Measurements from ENCODE around the gene PEX14.
"Not testable (repeated sequence)": the region's sequence is repeated elsewhere in the genome, so short reads cannot be mapped to it uniquely, and the experiment has no call there.

PEX14 gene

GRCh38 chr1:10474613-10475507 is at the start of gene PEX14:
Gene PEX14, plus strand, starts transcription at chr1:10474950. Its CDS starts 17 bp downstream, at chr1:10474967.
- peak; percentile 84 to 87 (median 86) for DNase-seq

- DNase-seq, result not testable (repeated sequence)
These were observed 48.8 kb upstream of the PEX14 start for GRCh38 chr1:10425826-10426534.

- DNase-seq, result not testable (repeated sequence)
These were observed 48.3 kb upstream of the PEX14 start for GRCh38 chr1:10426535-10426848.

GRCh38 chr1:10428984-10429383 is 45.8 kb upstream of the PEX14 start:
- DNase-seq, result no peak

- no peak for DNase-seq
These were observed 44.9 kb upstream of the PEX14 start for GRCh38 chr1:10429868-10430215.

GRCh38 chr1:10430216-10431069 is 44.3 kb upstream of the PEX14 start, which contains the start of gene CENPS:
Gene CENPS, plus strand, starts transcription at chr1:10430433. Its CDS starts 85 bp downstream, at chr1:10430518.
- peak; percentile 88 to 96 (median 96) for DNase-seq

- peak in 1 of 3 experiments; percentile 26 for DNase-seq
These were observed 43.5 kb upstream of the PEX14 start for GRCh38 chr1:10431070-10431730.

GRCh38 chr1:10432910-10433700 is 41.6 kb upstream of the PEX14 start:
- DNase-seq, result peak in 2 of 3 experiments; percentile 39 to 82

- no peak for DNase-seq
These were observed 41.0 kb upstream of the PEX14 start for GRCh38 chr1:10433790-10434189.

- DNase-seq, result peak in 1 of 3 experiments; percentile 40
These were observed 40.2 kb upstream of the PEX14 start for GRCh38 chr1:10434590-10434989.

- no peak for DNase-seq
These were observed 37.7 kb upstream of the PEX14 start for GRCh38 chr1:10437052-10437451.

GRCh38 chr1:10438677-10439163 is 36.0 kb upstream of the PEX14 start:
- peak in 1 of 3 experiments; percentile 69 for DNase-seq

- no peak for DNase-seq
These were observed 34.4 kb upstream of the PEX14 start for GRCh38 chr1:10440305-10440704.

GRCh38 chr1:10440794-10441193 is 34.0 kb upstream of the PEX14 start:
- no peak for DNase-seq

GRCh38 chr1:10444248-10444647 is 30.5 kb upstream of the PEX14 start:
- DNase-seq, result no peak

GRCh38 chr1:10444795-10445397 is 29.9 kb upstream of the PEX14 start:
- DNase-seq, result no peak

- DNase-seq, result no peak
These were observed 27.8 kb upstream of the PEX14 start for GRCh38 chr1:10446790-10447422.

GRCh38 chr1:10449751-10450150 is 25.0 kb upstream of the PEX14 start, which contains the start of gene CORT:
Gene CORT, plus strand, starts transcription at chr1:10450031. Its CDS starts 193 bp downstream, at chr1:10450224.
- DNase-seq, result no peak

GRCh38 chr1:10450156-10450814 is 24.5 kb upstream of the PEX14 start:
- no peak for DNase-seq

GRCh38 chr1:10450836-10451235 is 23.9 kb upstream of the PEX14 start:
- no peak for DNase-seq

Measured in NCI-H1417 (cell line).